RWPE2 (cell line): ENCODE measurements around the gene PXMP2.

ENCODE experiments used
- ATAC-seq: fragments of 200-7000 bp; cut with Tn5 transposase; 3 replicates; pipeline ENCODE4 v1.9.1; 2021; ENCODE audit warnings: low read depth
- DNase-seq: peaks from one replicate; pipeline ENCODE4 v3.0.0-alpha.2; 2020; ENCODE audit warnings: low spot score
- H3K27ac ChIP-seq: fragments of 450-650 bp; 2 replicates; pipeline ENCODE4 v1.5.1; 2017; ENCODE audit warnings: mild to moderate bottlenecking; ENCODE audit not compliant: poor library complexity, severe bottlenecking
- H3K27me3 ChIP-seq: fragments of 250-450 bp; sonication (Bioruptor Pico); 2 replicates; pipeline ENCODE4 v1.5.1; 2021; ENCODE audit warnings: mild to moderate bottlenecking, moderate library complexity; ENCODE audit not compliant: insufficient read depth, poor library complexity, severe bottlenecking
- H3K36me3 ChIP-seq: fragments of 250-450 bp; sonication (Bioruptor Pico); 2 replicates; pipeline ENCODE4 v1.5.1; 2020; ENCODE audit warnings: low read depth, mild to moderate bottlenecking, moderate library complexity
- H3K4me1 ChIP-seq: fragments of 250-450 bp; sonication (Bioruptor Pico); 2 replicates; pipeline ENCODE4 v1.5.1; 2021; ENCODE audit warnings: mild to moderate bottlenecking, moderate library complexity; ENCODE audit not compliant: insufficient read depth, poor library complexity, severe bottlenecking
- H3K4me3 ChIP-seq: fragments of 250-450 bp; sonication (Bioruptor Pico); 2 replicates; pipeline ENCODE4 v1.5.1; 2021; ENCODE audit warnings: mild to moderate bottlenecking, moderate library complexity; ENCODE audit not compliant: severe bottlenecking
- H3K9me3 ChIP-seq: fragments of 250-450 bp; sonication (Bioruptor Pico); 2 replicates; pipeline ENCODE4 v1.5.1; 2021; ENCODE audit warnings: mild to moderate bottlenecking, moderate library complexity; ENCODE audit not compliant: severe bottlenecking
- TF ChIP-seq, protein P1 (sequence below): fragments of 450-650 bp; IDR thresholded peaks from one replicate; pipeline ENCODE4 v1.5.1; 2017; ENCODE audit warnings: mild to moderate bottlenecking, moderate library complexity; ENCODE audit not compliant: poor library complexity, severe bottlenecking

PXMP2 gene

DNA sequence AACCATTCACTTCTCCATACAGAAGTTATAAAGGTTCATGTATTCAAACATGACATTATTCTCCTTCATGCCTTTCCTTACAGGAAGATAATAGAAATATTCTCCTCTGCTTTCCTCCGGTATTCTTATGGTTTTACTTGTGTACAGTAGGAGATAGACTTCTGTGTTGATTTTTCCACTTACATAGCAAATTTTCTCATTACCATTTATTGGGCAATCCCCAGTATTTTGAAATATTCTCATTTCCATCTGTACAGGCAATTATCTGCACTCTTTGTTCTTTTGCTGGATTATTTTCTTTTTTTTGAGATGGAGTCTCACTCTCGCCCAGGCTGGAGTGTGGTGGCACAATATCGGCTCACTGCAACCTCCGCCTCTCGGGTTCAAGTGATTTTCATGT lies 11.0 kb downstream of the PXMP2 start:
- peaks cover 41% of the 10 kb centered on the region for H3K36me3 ChIP-seq
- DNase-seq (no peak), ATAC-seq (no peak)
- TF ChIP-seq, protein P1, sequence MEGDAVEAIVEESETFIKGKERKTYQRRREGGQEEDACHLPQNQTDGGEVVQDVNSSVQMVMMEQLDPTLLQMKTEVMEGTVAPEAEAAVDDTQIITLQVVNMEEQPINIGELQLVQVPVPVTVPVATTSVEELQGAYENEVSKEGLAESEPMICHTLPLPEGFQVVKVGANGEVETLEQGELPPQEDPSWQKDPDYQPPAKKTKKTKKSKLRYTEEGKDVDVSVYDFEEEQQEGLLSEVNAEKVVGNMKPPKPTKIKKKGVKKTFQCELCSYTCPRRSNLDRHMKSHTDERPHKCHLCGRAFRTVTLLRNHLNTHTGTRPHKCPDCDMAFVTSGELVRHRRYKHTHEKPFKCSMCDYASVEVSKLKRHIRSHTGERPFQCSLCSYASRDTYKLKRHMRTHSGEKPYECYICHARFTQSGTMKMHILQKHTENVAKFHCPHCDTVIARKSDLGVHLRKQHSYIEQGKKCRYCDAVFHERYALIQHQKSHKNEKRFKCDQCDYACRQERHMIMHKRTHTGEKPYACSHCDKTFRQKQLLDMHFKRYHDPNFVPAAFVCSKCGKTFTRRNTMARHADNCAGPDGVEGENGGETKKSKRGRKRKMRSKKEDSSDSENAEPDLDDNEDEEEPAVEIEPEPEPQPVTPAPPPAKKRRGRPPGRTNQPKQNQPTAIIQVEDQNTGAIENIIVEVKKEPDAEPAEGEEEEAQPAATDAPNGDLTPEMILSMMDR, result no peak
- H3K4me3 ChIP-seq, result no peak overlapping the region
- no peak overlapping the region for H3K27ac ChIP-seq
- H3K4me1 ChIP-seq, result no peaks in the 10 kb centered on the region
- H3K9me3 ChIP-seq, result no peaks in the 10 kb centered on the region
- no peaks in the 10 kb centered on the region for H3K27me3 ChIP-seq

DNA sequence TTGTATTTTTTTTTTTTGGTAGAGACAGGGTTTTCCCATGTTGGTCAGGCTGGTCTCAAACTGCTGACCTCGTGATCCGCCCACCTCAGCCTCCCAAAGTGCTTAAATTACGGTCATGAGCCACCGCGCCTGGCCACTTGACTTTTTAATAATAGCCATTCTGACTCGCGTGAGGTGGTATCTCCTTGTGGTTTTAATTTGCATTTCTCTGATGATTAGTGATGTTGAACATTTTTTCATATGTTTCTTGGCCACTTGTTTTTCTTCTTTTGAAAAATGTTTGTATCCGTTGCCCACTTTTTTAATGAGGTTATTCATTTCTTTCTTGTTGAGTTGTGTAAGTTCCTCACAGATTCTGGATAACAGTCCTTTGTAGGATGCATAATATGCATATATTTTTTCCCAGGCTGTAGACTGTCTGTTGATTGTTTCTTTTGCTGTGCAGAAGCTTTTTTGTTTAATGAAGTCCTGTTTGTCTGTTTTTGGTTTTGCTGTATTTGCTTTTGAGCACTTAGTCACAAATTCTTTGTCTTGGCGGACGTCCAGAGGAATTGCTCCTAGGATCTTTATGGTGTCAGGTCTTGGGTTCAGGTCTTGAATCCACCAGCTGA lies 12.9 kb downstream of the PXMP2 start:
- Histone ChIP-seq H3K9me3 (no peaks in the 10 kb centered on the region), H3K36me3 (peaks cover 41% of the 10 kb centered on the region), H3K27ac (no peak overlapping the region), H3K27me3 (no peaks in the 10 kb centered on the region), H3K4me1 (no peaks in the 10 kb centered on the region), H3K4me3 (no peak overlapping the region)
- DNase-seq (no peak), ATAC-seq (no peak)
- TF ChIP-seq, protein P1, result no peak

GRCh38 chr12:132702640-132703039 lies 15.3 kb downstream of the PXMP2 start:
- Histone ChIP-seq H3K4me1 (no peaks in the 10 kb centered on the region), H3K27ac (no peak overlapping the region), H3K9me3 (no peaks in the 10 kb centered on the region), H3K36me3 (peaks cover 26% of the 10 kb centered on the region), H3K4me3 (no peak overlapping the region), H3K27me3 (no peaks in the 10 kb centered on the region)
- TF ChIP-seq, protein P1, result no peak
- ATAC-seq, result no peak
- no peak for DNase-seq

GRCh38 chr12:132703641-132704040 lies 16.3 kb downstream of the PXMP2 start:
- Histone ChIP-seq H3K27ac (no peak overlapping the region), H3K4me1 (no peaks in the 10 kb centered on the region), H3K27me3 (no peaks in the 10 kb centered on the region), H3K36me3 (peaks cover 18% of the 10 kb centered on the region), H3K9me3 (no peaks in the 10 kb centered on the region), H3K4me3 (no peak overlapping the region)
- no peak for DNase-seq
- ATAC-seq, result no peak
- TF ChIP-seq, protein P1, result no peak

GRCh38 chr12:132707241-132707640 lies 19.9 kb downstream of the PXMP2 start:
- Histone ChIP-seq H3K27me3 (no peaks in the 10 kb centered on the region), H3K4me3 (no peak overlapping the region)
- TF ChIP-seq, protein P1, result no peak

More at GRCh38 chr12:132707241-132707640, 19.9 kb downstream of the PXMP2 start:
- Histone ChIP-seq H3K36me3 (peaks cover 3% of the 10 kb centered on the region; the same call in 1 of the 2 replicates), H3K27ac (no peak overlapping the region), H3K4me1 (peaks cover 7% of the 10 kb centered on the region), H3K9me3 (no peaks in the 10 kb centered on the region)
- DNase-seq, result no peak
- ATAC-seq, result no peak
